Activated CD8-positive, alpha-beta memory T cell treated with anti-CD3 and anti-CD28 coated beads, Interleukin-2, amount 50 U/mL, for 24 hours (primary cell): ENCODE data around the gene EIF4B.
"Not testable (repeated sequence)": the region's sequence is repeated elsewhere in the genome, so short reads cannot be mapped to it uniquely, and the experiment has no call there.

Experiments
- DNase-seq: peaks from one replicate; pipeline ENCODE4 v3.0.0-alpha.2; 2020; ENCODE audit errors: extremely low read depth

Gene EIF4B, protein sequence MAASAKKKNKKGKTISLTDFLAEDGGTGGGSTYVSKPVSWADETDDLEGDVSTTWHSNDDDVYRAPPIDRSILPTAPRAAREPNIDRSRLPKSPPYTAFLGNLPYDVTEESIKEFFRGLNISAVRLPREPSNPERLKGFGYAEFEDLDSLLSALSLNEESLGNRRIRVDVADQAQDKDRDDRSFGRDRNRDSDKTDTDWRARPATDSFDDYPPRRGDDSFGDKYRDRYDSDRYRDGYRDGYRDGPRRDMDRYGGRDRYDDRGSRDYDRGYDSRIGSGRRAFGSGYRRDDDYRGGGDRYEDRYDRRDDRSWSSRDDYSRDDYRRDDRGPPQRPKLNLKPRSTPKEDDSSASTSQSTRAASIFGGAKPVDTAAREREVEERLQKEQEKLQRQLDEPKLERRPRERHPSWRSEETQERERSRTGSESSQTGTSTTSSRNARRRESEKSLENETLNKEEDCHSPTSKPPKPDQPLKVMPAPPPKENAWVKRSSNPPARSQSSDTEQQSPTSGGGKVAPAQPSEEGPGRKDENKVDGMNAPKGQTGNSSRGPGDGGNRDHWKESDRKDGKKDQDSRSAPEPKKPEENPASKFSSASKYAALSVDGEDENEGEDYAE

DNA sequence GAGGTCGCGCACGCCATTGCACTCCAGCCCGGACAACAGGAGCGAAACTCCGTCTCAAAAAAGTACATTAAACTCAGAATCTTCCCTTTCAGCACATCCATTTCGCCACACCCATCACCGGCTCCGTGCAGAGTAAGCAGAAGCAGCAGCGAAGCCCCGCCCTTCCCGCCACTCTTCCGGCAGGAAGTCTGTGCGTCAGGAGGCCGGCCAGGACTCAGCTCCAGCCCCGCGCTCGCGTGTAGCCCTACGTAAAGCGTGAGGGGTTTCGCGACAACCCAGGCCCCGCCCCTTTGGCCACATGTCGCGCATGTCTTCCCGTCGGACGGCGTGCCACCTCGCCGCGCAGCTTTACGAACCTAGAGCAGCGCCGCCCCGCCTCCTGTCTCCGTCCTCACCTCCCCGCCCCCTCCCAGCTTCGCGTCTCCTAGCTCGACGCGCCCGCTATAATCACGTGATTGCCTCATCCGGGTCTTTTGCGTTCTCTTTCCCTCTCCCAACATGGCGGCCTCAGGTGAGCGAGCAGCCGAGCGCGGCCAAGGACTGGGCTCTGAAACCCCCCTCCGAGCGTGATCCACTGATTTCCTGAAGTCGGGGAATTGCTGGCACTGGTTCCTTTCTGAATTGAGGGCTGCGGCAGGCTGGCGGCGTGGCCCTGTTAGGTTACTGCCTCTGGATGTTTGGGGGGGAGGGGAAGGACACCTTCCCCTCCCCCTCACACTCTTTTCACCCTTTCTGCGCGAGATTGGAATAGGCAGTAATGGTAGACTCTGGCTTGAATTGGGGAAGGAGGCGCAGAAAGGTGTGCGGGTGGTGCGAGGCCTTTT lies at the start of gene EIF4B:
Gene EIF4B, plus strand, starts transcription at position 471 of the 824 bp plus-strand sequence. Its CDS starts 28 bp downstream, at position 499.
- peak; percentile 99 for DNase-seq

DNA sequence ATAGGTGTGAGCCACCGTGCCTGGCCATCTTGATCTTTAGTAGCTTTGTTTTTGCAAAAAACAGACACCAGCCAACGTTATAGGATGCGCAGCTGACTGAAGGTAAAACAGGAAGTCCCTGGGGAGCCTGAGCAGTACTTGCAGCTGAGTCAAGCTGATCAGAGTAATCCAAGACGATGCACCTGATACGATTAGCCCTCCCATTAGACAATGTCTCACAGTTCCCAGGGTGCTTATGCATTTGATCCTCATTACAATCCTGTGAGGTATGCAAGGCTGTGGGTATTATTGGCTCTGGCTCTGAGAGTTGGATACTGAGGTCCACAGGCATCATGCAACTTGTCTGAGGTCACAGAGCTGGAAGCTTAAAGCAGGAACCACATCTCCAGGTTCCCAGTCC lies 49.3 kb upstream of the EIF4B start:
- no peak for DNase-seq

DNA sequence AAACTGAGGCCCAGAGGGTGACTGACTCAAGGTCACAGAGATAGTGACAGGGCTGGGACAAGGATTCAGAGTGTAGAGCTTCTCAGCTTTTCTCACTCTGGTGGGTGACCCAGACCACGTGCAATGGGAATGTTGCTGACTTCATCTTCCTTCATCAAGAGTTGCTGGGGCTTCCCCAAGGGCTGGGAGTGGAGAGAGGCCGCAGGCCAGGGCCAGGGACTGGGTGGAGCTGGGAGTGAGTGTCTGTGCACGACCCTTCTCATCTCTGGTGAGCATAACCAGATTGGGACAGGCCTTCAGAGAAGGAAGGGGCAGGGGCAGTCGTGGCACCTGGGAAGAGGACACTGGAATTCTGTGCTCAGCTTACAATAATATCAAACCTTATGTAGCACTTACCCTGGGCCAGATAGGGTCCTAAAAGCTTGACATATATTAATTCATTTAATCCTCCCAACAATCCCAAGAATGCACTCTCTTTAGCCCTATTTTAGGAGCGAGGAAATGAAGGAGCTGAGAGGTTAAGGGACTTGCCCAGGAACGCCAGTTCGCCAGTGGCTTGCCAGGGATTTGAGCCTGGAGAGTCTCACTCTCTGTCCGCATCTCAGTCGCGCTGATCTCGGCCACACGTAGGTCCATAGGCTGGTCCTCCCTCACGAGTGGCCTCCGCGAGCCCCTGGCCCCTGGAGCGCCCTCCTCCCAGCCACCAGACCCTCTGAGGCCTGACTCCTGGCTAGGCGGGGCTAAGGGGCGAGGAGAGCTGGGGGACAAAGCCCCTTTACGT lies 41.5 kb upstream of the EIF4B start:
- DNase-seq: no peak

DNA sequence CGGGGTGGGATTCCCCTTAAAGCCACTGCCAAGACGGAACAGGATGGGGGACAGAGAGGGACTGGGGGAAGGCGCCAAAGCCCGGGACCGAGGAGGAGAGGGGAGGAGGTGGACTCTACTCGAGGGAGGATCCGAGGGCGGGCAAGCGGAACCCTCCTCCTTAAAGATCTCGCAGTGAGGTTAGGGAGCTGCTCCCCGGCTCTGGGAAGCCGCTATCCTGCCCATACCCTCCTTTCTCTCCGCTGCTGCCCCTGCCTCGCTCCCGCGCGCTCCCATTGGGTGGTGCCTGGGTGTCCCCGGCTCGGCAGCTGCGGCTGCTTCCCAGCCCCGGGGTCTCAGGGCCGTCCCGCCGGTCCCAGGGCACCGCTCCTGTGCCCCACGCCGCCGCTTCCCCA lies 40.9 kb upstream of the EIF4B start:
- DNase-seq: no peak

DNA sequence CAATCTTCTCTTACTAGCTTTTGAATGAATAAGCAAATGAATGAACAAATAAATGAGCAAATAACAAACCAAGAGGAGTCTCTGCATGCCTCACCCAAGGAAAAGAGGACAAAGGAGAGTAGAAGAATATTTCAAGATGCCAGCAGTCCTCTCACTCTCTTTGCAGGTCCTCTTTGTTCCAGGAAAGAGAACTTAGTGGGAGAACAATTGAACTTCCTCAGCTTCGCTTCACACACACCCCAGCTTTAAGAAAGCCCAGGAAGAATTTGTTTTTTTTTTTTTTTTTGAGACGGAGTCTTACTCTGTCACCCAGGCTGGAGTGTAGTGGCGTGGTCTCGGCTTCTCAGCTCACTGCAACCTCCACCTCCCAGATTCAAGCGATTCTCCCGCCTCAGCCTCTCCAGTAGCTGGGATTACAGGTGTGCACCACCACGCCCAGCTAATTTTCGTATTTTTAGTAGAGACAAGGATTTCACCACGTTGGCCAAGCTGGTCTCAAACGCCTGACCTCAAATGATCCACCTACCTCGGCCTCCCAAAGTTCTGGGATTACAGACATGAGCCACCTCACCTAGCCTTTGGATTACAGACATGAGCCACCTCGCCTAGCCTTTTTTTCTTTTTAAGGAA lies 37.0 kb upstream of the EIF4B start:
- DNase-seq: no peak

DNA sequence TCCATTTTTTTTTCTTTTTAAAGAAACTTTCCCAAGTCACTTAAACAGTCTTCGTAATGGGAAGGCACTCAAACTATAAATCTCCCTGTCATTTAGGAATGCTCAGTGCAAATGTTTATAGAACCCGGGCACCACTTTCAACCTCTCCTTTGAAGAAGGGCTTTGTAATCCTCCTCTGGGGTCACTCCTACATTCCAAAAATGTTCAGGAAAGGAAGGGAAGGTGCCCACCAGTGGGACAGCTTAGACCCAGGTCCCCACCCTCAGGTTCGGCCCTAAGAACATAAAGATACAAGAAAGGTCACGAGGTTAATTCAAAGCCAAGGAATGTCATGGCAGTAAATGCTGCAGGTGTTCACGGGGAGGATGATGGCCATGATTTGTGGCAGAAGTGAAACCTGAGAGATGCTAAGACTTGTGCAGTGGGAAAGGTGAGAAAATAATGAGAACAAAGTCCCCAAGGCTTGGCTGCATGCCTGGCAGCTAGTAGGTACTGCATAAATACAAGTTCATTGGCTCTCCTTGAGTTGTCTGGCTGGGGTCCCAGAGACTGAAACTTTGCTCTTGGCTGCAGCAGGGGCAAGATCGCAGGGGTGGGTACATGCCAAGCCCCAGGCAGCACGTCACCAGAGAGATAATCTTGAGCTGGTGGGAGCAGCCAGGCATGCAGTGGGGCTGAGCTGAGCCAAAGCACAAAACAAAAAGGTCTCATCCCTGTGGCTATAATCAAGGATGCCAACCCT lies 36.3 kb upstream of the EIF4B start:
- no peak for DNase-seq

DNA sequence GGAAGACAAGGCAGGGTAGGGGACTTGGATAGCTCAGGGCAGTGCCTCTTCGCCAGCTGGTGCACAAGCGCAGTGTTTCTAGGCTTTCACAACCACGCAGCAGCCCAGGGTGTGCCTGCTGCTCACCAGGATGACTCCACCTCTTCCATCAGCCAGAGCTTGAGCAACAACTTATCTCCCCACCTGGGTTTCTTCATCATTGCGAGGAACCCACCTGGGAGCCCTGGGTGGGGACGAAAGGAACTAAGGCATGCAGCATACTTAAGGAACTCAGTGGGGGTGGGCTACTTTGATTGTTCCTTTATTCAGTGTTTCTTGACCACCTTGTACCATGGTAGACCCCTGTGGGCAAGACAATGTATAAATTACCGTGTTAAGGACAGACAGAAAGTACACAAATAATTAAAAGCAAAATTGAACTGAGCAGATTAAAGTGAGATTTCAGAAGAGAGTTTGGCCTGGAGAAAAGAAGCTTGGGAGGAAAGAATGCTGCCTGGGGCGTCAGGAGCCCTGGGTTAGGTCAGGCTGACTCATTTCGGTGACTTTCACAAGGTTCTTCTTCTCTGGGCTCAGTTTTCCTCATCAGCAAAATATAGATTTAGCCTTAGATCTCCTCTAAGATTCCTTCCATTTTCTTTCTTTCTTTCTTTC lies 34.5 kb upstream of the EIF4B start:
- DNase-seq: no peak

DNA sequence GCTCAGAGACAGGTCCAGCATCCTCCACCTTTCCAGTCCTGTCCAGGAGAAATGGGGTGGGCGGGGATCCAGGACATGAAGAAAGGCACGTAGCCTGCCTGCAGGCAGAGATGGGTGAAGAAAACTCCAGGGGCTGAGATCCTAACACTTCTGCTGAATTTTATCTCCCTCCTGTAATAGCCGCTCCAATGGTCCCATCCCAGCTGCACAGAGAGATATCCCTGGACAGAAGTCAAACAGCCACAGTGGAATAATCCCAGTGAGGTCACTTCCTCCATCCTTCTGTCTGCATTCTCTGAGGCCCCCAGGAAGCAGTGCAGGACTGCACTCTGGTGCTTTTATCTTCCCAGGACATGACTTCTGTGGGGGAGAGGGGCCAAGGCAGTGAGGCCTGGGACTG lies 31.1 kb upstream of the EIF4B start:
- DNase-seq: no peak

DNA sequence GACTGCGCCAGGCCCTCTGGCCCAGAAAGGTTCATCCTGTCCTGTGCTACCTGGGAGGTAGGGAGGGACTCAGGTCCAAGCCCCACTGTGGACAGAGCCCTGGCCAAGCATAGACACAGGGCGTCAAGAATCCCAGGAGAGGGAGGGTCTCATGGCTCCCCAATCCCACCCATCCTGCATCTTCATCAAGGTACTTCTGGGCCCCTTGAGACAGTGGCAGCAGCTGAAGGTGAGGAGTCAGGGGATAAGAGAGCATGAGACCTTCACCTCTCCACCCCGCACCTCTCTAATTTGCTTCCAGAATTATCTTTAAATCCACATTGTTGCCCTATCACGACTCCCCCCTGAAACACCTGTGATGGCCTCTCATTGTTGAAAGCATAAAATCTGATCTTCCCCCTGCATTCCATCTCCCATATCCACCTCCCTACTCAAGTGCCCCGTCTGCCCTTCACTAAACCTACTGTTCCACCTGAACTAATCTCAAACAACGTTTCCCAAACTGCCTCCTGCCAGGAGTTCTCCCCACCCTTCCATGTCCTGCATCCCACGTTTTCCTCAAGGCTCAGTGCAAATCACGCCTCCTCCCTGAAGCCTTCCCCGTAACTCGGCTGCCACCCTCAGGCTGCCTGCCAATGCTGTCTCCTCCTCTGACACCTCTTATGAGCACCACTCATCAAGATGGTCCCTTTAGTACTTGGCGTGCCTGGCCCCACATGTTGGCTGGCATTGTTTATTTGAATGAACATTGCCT lies 30.3 kb upstream of the EIF4B start:
- no peak for DNase-seq

DNA sequence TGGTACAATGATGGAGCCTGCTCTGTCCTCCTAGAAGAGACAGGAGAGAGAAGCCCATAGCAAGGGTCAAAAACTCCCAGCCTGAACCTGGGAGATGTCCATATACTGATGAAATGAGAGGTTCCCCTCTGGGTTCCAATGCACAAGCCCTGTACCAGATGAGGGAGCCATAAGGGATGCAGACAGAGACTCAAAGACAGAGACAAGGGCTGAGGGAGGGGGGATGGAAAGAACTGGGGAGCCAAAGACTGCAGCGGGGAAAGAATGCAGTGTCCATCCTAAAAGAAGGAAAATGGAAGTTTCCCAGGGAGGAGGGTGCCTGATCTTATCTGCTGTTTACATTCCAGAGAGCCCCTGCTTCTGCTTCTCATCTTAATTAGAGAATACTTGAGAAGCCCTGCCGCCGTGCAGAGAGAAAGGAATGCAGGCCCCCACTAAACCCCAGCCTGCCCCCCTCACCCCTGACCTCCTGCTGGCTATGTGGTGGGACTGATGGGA lies 29.6 kb upstream of the EIF4B start:
- no peak for DNase-seq

DNA sequence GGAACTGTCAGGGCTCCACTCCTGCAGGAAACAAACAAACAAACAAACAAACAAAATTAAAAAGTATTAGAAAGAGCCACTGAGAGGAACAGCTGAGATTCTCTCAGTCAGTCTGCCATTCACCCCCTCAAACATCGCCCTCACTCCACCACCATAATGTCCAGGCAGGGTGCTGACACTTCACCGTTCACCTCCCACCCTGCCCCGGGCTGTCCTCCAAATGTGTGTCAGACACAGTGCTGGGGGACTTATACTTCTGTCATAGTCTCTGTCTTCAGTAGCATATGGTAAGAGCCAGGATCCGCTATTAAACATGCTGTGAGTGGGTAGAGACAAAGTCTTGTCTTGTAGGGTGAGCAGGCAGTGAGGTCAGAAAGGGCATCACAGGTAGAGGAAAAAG lies 29.1 kb upstream of the EIF4B start:
- no peak for DNase-seq

DNA sequence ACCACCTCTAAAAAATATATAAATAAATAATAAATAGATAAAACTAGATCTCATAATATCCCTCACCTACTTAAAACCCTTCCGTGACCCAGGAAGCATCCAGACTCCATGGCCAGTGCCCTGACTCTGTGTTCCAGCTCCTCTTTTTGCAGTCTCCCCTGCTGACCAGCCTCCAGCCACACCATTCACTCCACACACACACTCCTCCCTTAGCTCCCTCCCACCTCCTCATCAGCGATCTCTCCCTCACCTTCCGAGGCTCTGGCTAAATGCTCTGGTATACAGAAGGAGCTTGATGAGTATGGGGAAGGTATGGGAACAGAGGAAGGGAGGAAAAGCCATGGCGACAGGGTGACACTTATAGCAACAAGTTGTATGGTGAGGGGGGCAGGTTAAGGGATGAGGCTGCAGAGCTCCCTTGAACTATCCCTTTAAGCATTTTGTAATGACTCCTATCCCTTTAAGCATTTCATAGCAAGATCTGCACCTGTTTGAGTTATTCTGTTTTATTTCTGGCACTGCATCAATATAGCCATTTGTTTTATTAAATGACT lies 26.1 kb upstream of the EIF4B start:
- no peak for DNase-seq

DNA sequence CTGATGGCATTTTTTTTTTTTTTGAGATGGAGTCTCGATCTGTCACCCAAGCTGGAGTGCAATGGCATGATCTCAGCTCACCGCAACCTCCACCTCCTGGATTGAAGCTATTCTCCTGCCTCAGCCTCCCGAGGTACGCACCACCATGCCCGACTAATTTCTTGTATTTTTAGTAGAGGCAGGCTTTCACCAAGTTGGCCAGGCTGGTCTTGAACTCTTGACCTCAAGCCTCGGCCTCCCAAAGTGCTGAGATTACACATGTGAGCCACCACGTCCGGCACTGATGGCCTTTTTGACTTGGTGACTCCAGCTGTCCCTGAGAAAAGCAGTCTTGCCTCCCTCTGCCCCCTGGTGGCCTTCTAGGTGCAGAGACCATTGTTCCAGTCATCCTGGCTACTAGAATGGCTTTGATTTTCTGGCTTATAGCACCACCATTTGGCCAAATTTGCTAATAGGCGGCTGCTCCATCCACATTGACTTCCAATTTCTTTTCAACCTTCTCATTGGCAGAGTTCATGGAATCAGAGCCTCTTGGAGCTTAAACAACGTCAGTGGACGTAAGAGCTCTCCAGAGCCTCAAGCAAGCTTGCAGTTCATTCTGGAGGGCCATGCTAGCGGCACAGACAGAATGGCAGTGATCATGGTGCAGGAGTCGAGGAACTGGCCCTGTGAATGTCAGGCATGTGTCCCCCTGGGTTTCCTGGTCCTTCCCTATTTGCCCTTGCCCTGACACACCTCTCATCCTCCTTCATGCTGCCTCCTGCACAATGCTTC lies 25.4 kb upstream of the EIF4B start:
- peak; percentile 70 for DNase-seq

DNA sequence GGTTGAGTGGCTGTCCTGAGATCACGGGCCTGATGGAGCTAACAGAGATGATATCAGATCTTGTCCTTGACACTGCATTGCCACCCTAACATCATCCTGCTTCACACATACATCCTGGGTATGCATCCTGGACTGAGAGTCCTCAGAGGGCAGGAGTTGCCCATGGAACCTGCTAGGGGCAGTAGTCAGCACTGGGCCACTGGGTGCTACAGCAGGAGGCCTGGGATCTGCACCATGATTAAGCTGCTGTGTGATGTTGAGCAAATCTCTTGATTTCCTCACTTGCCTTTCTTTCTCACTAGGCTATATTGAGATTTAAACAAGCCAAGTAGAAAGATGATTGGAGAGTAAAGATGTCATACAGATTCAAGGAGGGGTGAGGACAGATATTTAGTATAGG lies 22.1 kb upstream of the EIF4B start:
- no peak for DNase-seq

DNA sequence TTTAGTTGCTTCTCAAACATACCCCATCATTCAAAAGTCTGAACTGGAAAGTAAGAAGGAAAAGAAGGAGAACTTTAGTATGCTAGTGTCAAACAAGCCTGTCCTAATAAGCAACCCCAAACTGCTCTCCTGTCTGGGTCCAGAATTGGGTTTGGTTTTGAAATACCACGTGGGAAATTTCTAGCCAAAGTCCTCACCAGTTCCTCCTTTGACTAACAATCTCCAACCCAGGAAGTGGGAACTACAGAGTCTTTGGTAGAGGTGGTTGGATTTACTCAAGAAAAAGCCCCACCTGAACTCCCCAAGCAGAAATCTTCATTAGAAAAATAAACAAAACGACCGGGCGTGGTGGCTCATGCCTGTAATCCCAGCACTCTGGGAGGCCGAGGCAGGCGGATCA lies 17.4 kb upstream of the EIF4B start:
- no peak for DNase-seq

DNA sequence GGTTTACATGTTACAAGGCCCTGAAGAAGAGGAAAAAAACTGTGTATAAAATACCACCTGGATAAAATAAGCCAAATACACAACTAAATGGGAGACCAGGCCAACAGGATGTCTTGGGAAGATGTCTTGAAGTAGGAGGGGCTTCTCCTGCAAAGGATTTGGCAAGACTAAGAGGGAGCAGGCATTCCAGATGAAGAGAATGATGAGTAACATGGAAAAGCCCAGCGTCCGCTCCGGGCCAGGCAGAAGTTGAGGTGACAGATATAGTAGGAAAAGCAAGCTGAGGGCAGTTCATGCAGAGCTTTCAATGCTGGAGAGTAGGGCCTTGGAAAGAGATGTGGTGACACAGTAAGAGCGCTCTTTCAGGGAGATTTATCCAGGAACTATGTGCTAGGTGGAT lies 16.1 kb upstream of the EIF4B start:
- no peak for DNase-seq

DNA sequence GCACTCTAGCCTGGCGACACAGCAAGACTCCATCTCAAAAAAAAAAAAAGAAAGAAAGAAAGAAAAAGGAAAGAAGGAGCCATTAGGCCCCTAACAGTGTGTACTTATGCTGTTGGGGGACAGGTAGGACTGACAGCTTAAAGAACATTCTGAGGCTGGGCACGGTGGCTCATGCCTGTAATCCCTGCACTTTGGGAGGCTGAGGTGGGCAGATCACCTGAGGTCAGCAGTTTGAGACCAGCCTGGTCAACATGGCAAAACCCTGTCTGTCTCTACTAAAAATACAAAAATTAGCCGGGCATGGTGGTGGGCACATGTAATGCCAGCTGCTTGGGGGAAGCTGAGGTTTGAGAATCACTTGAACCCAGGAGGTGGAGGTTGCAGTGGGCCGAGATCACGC lies 14.0 kb upstream of the EIF4B start:
- DNase-seq: not testable (repeated sequence)
